HCT116 (cell line): ENCODE data around the gene SELENON. TPM values are rescaled to one million over a fixed set of nuclear protein-coding genes. Genes with fewer than 3 reads are reported as not detected.

Source experiments
- ATAC-seq: fragments of 200-7000 bp; cut with Tn5 transposase; 2 replicates; pipeline ENCODE4 v1.9.1; 2020; ENCODE audit warnings: mild to moderate bottlenecking, moderate library complexity
- BruUV-seq: library from RNA; stranded (reverse); fragments of 400-500 nt; replicated peaks from 2 replicates; lab custom pipeline; 2021; lab: Mats Ljungman, UMichigan
- CTCF ChIA-PET: fragments of 300-600 bp; sonication (Branson Sonifier 250); formaldehyde crosslinking; loops from one replicate; lab custom pipeline; 2021; ENCODE audit warnings: antibody characterized with exemption; lab: Charles Lee
- POLR2A ChIA-PET: fragments of 300-600, 350-600 bp; sonication (Branson Sonifier 250); formaldehyde crosslinking; loops from one replicate; lab custom pipeline; 2021; ENCODE audit warnings: antibody characterized with exemption; lab: Charles Lee
- RAD21 ChIA-PET, 2 experiments: fragments of 300-600 bp; sonication (Branson Sonifier 250); formaldehyde crosslinking; loops; one replicate each; lab custom pipeline; 2023; ENCODE audit warnings: low total read pairs in 2 of 2; ENCODE audit not compliant: uncharacterized antibody in 2 of 2, unreplicated experiment in 2 of 2, low non-redundant PET in 1 of 2; lab: Charles Lee
- DNase-seq: peaks from one replicate; pipeline ENCODE4 v3.0.0-alpha.2; 2010; ENCODE audit warnings: low read depth, low spot score
- H2AFZ ChIP-seq: fragments of 200-600 bp; shearing (Covaris generic), sonication (generic); 2 replicates; pipeline ENCODE4 v1.6.1; 2017; ENCODE audit warnings: low read depth, mixed run types, mixed read lengths, antibody characterized with exemption, low read length; ENCODE audit not compliant: poor library complexity, severe bottlenecking
- H3K27ac ChIP-seq: 2 replicates; pipeline ENCODE4 v1.5.1; 2012; ENCODE audit warnings: low read depth, low read length
- H3K27me3 ChIP-seq: fragments of 200-600 bp; sonication (generic); 2 replicates; pipeline ENCODE4 v1.6.1; 2016; ENCODE audit warnings: mixed run types, low read length, mixed read lengths; ENCODE audit not compliant: insufficient read depth
- H3K36me3 ChIP-seq, 2 experiments: fragments of 200-500 bp in 1 of 2; fragments of 200-600 bp in 1 of 2; sonication (Bioruptor generic) in 1 of 2; sonication (generic) in 1 of 2; 2 replicates each; pipeline versions ENCODE4 v1.5.1 to v1.6.1; 2014 to 2016; ENCODE audit warnings: low read length in 2 of 2, inconsistent platforms in 1 of 2, mixed read lengths in 1 of 2, mixed run types in 1 of 2; ENCODE audit not compliant: insufficient read depth in 2 of 2, control insufficient read depth in 1 of 2
- H3K4me1 ChIP-seq, 2 experiments: fragments of 200-600 bp in 1 of 2; sonication (generic) in 1 of 2; 2 replicates each; pipeline versions ENCODE4 v1.5.1 to v1.6.1; 2012 to 2017; ENCODE audit warnings: low read length in 2 of 2, inconsistent platforms in 1 of 2, mild to moderate bottlenecking in 1 of 2, mixed read lengths in 1 of 2, mixed run types in 1 of 2, moderate library complexity in 1 of 2; ENCODE audit not compliant: insufficient read depth in 2 of 2, control insufficient read depth in 1 of 2
- H3K4me2 ChIP-seq: fragments of 200-600 bp; sonication (generic); 2 replicates; pipeline ENCODE4 v1.6.1; 2017; ENCODE audit warnings: mixed run types, low read length, mixed read lengths
- H3K4me3 ChIP-seq, 2 experiments: fragments of 200-600 bp in 1 of 2; sonication (generic) in 1 of 2; replicated peaks in 1 of 2; 2 replicates each; pipeline ENCODE4 v1.5.1; 2011 to 2016; ENCODE audit warnings: low read length in 2 of 2, control low read depth in 1 of 2, low read depth in 1 of 2, mild to moderate bottlenecking in 1 of 2, mixed read lengths in 1 of 2, mixed run types in 1 of 2
- H3K79me2 ChIP-seq: fragments of 200-600 bp; sonication (generic); 2 replicates; pipeline ENCODE4 v1.6.1; 2017; ENCODE audit warnings: mild to moderate bottlenecking, mixed run types, low read length, moderate library complexity, mixed read lengths; ENCODE audit not compliant: insufficient read depth
- H3K9ac ChIP-seq: fragments of 200-600 bp; sonication (generic); 2 replicates; pipeline ENCODE4 v1.6.1; 2016; ENCODE audit warnings: low read length, mixed read lengths
- H3K9me2 ChIP-seq: fragments of 200-600 bp; sonication (generic), shearing (Covaris generic); 2 replicates; pipeline ENCODE4 v1.6.1; 2017; ENCODE audit warnings: mixed run types, mild to moderate bottlenecking, moderate library complexity; ENCODE audit not compliant: insufficient read depth
- H3K9me3 ChIP-seq, 2 experiments: fragments of 200-500 bp in 1 of 2; fragments of 200-600 bp in 1 of 2; sonication (Bioruptor generic) in 1 of 2; sonication (generic) in 1 of 2; 2 replicates each; pipeline ENCODE4 v1.6.1; 2014 to 2017; ENCODE audit warnings: low read length in 2 of 2, mixed read lengths in 2 of 2, inconsistent platforms in 1 of 2, low read depth in 1 of 2, mild to moderate bottlenecking in 1 of 2, mixed run types in 1 of 2, moderate library complexity in 1 of 2; ENCODE audit not compliant: control insufficient read depth in 1 of 2, insufficient read depth in 1 of 2
- H4K20me1 ChIP-seq: fragments of 200-600 bp; sonication (generic), shearing (Covaris generic); 2 replicates; pipeline ENCODE4 v1.6.1; 2017; ENCODE audit warnings: mixed run types, mild to moderate bottlenecking, moderate library complexity; ENCODE audit not compliant: insufficient read depth
- ELF1 ChIP-seq: IDR thresholded peaks from 2 replicates; pipeline ENCODE4 v1.6.1; 2012; ENCODE audit warnings: low read depth, borderline replicate concordance
- JUND ChIP-seq: IDR thresholded peaks from 2 replicates; pipeline ENCODE4 v1.6.1; 2012
- POLR2AphosphoS5 ChIP-seq: IDR thresholded peaks from 2 replicates; pipeline ENCODE4 v1.6.1; 2011; ENCODE audit warnings: mild to moderate bottlenecking, low read depth, low read length, moderate library complexity
- ZBTB33 ChIP-seq: IDR thresholded peaks from 2 replicates; pipeline ENCODE4 v1.6.1; 2011; ENCODE audit warnings: mild to moderate bottlenecking, low read length, moderate library complexity; ENCODE audit not compliant: insufficient replicate concordance; ENCODE audit errors: extremely low read depth
- intact Hi-C: fragments of 100-400 bp; cut with micrococcal nuclease; formaldehyde crosslinking; loops from 2 replicates; pipeline ENCODE4 v1.10.0; 2022
- total RNA-seq: library from RNA; stranded (reverse); gene quantifications from one replicate; pipeline ENCODE4 v1.2.1, GENCODE V29; 2021; ENCODE audit not compliant: unreplicated experiment

The SELENON gene
- total RNA-seq, 1 experiment from 2014 or later = 85.1 TPM

GRCh38 chr1:25847929-25848328 lies 47.9 kb downstream of the SELENON start:
- H3K4me1 ChIP-seq = no peaks in the 10 kb centered on the region; a peak in 1 of 4 replicates
- intact Hi-C loops = no loop called here
- H3K27me3 ChIP-seq = no peaks in the 10 kb centered on the region
- ATAC-seq (no peak), DNase-seq (no peak)
- ChIA-PET POLR2A (interaction anchor here (1.0 kb wide), 1 partner anchor 43 kb away, joined by 3 read pairs; no protein-coding TSS in a partner anchor), CTCF (interaction anchor here (0.9 kb wide), 1 partner anchor 11 kb away, joined by 5 read pairs; no protein-coding TSS in a partner anchor), RAD21 (no interaction called here)
- H3K27ac ChIP-seq = no peak overlapping the region
- H3K4me3 ChIP-seq = no peak overlapping the region
- H3K9me2 ChIP-seq = no peaks in the 10 kb centered on the region
- no peak overlapping the region for H2AFZ ChIP-seq
- no peak for TF ChIP-seq ZBTB33
- TF ChIP-seq JUND = no peak
- H4K20me1 ChIP-seq = no peaks in the 10 kb centered on the region; the same call in 1 of the 2 replicates
- H3K9me3 ChIP-seq = no peaks in the 10 kb centered on the region
- no TSS peak for BruUV-seq
- no peak overlapping the region for H3K4me2 ChIP-seq
- H3K36me3 ChIP-seq = no peaks in the 10 kb centered on the region; a peak in 1 of 4 replicates
- H3K79me2 ChIP-seq = peaks cover 99% of the 10 kb centered on the region
- no peak overlapping the region for H3K9ac ChIP-seq

- CTCF ChIA-PET = interaction anchor here (0.9 kb wide), 1 partner anchor 11 kb away, joined by 5 read pairs; no protein-coding TSS in a partner anchor
- no TSS peak for BruUV-seq
- no peaks in the 10 kb centered on the region for H3K9me3 ChIP-seq
- no peak overlapping the region for H3K4me2 ChIP-seq
- POLR2A ChIA-PET = interaction anchor here (1.0 to 1.8 kb wide), 2 partner anchors 11 to 42 kb away, joined by 3 read pairs; no protein-coding TSS in a partner anchor
- no peak overlapping the region for H3K9ac ChIP-seq
- peaks cover 100% of the 10 kb centered on the region for H3K79me2 ChIP-seq
- no peaks in the 10 kb centered on the region; a peak in 1 of 4 replicates for H3K36me3 ChIP-seq
- H3K27me3 ChIP-seq = no peaks in the 10 kb centered on the region
- no peaks in the 10 kb centered on the region; the same call in 1 of the 2 replicates for H4K20me1 ChIP-seq
- H3K4me1 ChIP-seq = no peaks in the 10 kb centered on the region; a peak in 1 of 4 replicates
- RAD21 ChIA-PET = no interaction called here
- intact Hi-C loops = no loop called here
- DNase-seq (no peak), ATAC-seq (no peak)
- H3K27ac ChIP-seq = no peak overlapping the region
- H2AFZ ChIP-seq = no peak overlapping the region
- TF ChIP-seq ELF1 (no peak), POLR2AphosphoS5 (no peak)
- no peaks in the 10 kb centered on the region for H3K9me2 ChIP-seq
- no peak overlapping the region for H3K4me3 ChIP-seq
Measured at GRCh38 chr1:25848531-25848930, 48.5 kb downstream of the SELENON start.
